Body of pancreas (tissue), 4 donors: Measurements from ENCODE around the gene GPRC5B.

Source experiments
- POLR2A ChIP-seq, 3 donors: fragments of 450-650 bp; IDR thresholded peaks; one replicate each; pipeline ENCODE4 v1.6.1; 2016; ENCODE audit warnings: antibody characterized with exemption in 3 of 3, mild to moderate bottlenecking in 2 of 3
- TF ChIP-seq, protein P1 (sequence below), 7 experiments: fragments of 450-650 bp in 4 of 7; fragments of 200-600 bp in 3 of 7; sonication (generic) in 3 of 7; IDR thresholded peaks; one replicate each; pipeline ENCODE4 v1.5.1; 2016 to 2019; ENCODE audit warnings: antibody characterized with exemption in 7 of 7

DNA sequence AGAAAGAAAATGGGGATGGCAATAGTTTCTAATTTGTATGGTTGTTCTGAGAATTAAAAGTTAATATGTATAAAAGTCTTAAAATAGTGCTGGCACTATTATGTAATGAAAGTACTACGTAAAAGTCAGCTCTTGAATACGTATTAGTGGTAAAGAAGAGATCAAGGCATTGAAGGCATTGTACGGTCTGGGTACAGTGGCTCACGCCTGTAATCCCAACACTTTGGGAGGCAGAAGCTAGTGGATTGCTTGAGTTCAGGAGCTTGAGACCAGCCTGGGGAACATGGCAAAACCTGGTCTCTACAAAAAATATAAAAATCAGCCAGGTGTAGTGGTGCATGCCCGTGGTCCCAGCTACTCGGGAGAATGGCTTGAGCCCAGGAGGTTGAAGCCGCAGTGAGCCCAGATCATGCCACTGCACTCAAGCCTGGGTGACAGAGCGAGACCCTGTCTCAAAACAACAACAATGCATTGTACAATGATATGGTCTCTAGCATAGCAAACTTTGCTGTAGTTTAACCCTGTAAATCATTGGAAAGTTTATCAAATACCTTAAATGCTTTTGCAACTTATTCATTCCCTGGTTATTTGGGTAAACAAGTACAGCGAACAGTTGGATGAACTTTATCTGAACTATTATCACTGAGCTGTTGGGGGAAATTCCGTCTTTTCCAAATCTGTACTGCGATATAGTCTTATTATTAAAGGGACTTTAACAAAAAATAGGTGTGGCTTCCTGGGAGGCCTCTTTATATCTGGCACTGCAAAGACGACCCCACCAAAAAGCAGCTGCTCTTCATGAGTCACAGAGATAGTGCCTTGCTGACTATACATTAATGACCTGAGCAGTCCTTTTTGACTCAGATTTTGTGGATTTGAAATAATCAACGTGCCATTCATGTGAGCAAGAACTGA lies 73.6 kb downstream of the GPRC5B start:
- TF ChIP-seq, protein P1, sequence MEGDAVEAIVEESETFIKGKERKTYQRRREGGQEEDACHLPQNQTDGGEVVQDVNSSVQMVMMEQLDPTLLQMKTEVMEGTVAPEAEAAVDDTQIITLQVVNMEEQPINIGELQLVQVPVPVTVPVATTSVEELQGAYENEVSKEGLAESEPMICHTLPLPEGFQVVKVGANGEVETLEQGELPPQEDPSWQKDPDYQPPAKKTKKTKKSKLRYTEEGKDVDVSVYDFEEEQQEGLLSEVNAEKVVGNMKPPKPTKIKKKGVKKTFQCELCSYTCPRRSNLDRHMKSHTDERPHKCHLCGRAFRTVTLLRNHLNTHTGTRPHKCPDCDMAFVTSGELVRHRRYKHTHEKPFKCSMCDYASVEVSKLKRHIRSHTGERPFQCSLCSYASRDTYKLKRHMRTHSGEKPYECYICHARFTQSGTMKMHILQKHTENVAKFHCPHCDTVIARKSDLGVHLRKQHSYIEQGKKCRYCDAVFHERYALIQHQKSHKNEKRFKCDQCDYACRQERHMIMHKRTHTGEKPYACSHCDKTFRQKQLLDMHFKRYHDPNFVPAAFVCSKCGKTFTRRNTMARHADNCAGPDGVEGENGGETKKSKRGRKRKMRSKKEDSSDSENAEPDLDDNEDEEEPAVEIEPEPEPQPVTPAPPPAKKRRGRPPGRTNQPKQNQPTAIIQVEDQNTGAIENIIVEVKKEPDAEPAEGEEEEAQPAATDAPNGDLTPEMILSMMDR (IDR thresholded peaks at IDR 0.05) = no peak
- peak in 2 of 3 donors; percentile 31 to 40 for TF ChIP-seq POLR2A (IDR thresholded peaks at IDR 0.05)
